HL-60 (cell line): Measurements from ENCODE around the gene UPP1.
A peak's percentile ranks its signal among the peaks of the same experiment; 100 is the strongest.

Experiments used
- DNase-seq, 2 experiments: peaks; one replicate each; pipeline ENCODE4 v3.0.0-alpha.2; 2010 to 2020; ENCODE audit warnings: low read depth in 1 of 2, low spot score in 1 of 2
- H3K27ac ChIP-seq: fragments of 250-450 bp; sonication (Bioruptor Pico); replicated peaks from 2 replicates; pipeline ENCODE4 v1.5.1; 2020; ENCODE audit warnings: mild to moderate bottlenecking, moderate library complexity
- H3K27me3 ChIP-seq: fragments of 250-450 bp; sonication (Bioruptor Pico); 2 replicates; pipeline ENCODE4 v1.5.1; 2021; ENCODE audit warnings: mild to moderate bottlenecking, moderate library complexity; ENCODE audit not compliant: insufficient read depth, poor library complexity, severe bottlenecking
- H3K4me3 ChIP-seq: replicated peaks from 2 replicates; pipeline ENCODE4 v1.5.1; 2011; ENCODE audit warnings: mild to moderate bottlenecking, control low read depth, low read length; ENCODE audit not compliant: insufficient read depth
- GABPA ChIP-seq: IDR thresholded peaks from 2 replicates; pipeline ENCODE4 v1.6.1; 2012; ENCODE audit warnings: low read depth
- POLR2AphosphoS5 ChIP-seq: IDR thresholded peaks from 2 replicates; pipeline ENCODE4 v1.6.1; 2012; ENCODE audit warnings: low read depth
- SPI1 ChIP-seq: IDR thresholded peaks from 2 replicates; pipeline ENCODE4 v1.6.1; 2012; ENCODE audit warnings: low read depth, mild to moderate bottlenecking, borderline replicate concordance
- TF ChIP-seq, protein P1 (sequence below): IDR thresholded peaks from 2 replicates; pipeline ENCODE4 v1.6.1; 2012; ENCODE audit warnings: low read depth; ENCODE audit not compliant: insufficient replicate concordance
- TF ChIP-seq, protein P2 (sequence below): IDR thresholded peaks from one replicate; pipeline ENCODE4 v1.5.1; 2011; ENCODE audit warnings: low read length, control low read depth, inconsistent platforms; ENCODE audit not compliant: insufficient read depth

Gene UPP1

DNA sequence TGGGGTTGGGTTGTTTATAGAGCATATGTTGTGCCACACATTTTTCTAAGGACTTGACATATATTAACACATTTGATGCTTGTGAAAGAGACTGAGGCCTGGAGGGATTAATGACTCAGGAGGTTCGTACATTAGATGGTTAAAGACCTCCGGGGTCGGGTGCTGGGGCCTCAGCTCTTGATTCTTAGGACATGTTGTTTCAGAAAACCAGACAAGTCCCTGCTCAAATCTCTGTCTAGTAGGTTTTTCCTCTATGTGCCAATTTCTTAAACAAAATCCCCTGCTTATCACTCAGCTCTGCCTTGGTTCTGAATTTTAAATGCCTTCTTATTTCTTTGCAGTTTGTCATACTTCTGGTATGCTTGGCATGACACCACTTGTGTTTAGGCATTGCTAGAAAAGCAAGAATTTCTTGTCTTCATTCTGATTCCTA lies 5.8 kb downstream of the UPP1 start:
- no peak for DNase-seq
- TF ChIP-seq, protein P1, sequence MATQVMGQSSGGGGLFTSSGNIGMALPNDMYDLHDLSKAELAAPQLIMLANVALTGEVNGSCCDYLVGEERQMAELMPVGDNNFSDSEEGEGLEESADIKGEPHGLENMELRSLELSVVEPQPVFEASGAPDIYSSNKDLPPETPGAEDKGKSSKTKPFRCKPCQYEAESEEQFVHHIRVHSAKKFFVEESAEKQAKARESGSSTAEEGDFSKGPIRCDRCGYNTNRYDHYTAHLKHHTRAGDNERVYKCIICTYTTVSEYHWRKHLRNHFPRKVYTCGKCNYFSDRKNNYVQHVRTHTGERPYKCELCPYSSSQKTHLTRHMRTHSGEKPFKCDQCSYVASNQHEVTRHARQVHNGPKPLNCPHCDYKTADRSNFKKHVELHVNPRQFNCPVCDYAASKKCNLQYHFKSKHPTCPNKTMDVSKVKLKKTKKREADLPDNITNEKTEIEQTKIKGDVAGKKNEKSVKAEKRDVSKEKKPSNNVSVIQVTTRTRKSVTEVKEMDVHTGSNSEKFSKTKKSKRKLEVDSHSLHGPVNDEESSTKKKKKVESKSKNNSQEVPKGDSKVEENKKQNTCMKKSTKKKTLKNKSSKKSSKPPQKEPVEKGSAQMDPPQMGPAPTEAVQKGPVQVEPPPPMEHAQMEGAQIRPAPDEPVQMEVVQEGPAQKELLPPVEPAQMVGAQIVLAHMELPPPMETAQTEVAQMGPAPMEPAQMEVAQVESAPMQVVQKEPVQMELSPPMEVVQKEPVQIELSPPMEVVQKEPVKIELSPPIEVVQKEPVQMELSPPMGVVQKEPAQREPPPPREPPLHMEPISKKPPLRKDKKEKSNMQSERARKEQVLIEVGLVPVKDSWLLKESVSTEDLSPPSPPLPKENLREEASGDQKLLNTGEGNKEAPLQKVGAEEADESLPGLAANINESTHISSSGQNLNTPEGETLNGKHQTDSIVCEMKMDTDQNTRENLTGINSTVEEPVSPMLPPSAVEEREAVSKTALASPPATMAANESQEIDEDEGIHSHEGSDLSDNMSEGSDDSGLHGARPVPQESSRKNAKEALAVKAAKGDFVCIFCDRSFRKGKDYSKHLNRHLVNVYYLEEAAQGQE: no peak
- TF ChIP-seq SPI1: no peak
- no peak for TF ChIP-seq GABPA
- TF ChIP-seq, protein P2, sequence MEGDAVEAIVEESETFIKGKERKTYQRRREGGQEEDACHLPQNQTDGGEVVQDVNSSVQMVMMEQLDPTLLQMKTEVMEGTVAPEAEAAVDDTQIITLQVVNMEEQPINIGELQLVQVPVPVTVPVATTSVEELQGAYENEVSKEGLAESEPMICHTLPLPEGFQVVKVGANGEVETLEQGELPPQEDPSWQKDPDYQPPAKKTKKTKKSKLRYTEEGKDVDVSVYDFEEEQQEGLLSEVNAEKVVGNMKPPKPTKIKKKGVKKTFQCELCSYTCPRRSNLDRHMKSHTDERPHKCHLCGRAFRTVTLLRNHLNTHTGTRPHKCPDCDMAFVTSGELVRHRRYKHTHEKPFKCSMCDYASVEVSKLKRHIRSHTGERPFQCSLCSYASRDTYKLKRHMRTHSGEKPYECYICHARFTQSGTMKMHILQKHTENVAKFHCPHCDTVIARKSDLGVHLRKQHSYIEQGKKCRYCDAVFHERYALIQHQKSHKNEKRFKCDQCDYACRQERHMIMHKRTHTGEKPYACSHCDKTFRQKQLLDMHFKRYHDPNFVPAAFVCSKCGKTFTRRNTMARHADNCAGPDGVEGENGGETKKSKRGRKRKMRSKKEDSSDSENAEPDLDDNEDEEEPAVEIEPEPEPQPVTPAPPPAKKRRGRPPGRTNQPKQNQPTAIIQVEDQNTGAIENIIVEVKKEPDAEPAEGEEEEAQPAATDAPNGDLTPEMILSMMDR: no peak
- TF ChIP-seq POLR2AphosphoS5: no peak
- Histone ChIP-seq H3K27me3 (no peaks in the 10 kb centered on the region), H3K4me3 (no peak overlapping the region), H3K27ac (no peak overlapping the region)

DNA sequence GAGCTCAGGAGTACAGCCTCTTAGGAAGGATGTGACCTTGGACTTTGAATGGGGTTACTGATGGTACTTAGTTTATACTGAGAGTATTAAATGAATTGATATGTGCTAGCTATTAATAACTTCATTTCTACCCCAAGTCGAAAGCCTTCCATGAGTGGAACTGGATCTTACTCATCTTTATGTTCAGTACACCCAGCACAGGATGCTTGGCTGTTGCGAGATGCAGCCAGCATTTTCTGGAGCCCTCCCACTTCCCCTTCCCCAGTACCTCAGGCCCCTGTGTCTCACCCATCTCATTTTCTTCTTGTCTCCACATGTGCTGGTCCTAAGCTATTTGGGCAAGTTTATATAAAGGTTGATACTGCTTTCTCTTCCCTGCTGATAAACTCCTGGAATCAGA lies 7.2 kb downstream of the UPP1 start:
- Histone ChIP-seq H3K27me3 (no peaks in the 10 kb centered on the region), H3K27ac (peak overlapping the region; percentile 45), H3K4me3 (no peak overlapping the region)
- DNase-seq: peak in 1 of 2 experiments; percentile 54
- TF ChIP-seq GABPA: no peak
- peak; percentile 65; the same call in 1 of the 2 replicates for TF ChIP-seq SPI1

DNA sequence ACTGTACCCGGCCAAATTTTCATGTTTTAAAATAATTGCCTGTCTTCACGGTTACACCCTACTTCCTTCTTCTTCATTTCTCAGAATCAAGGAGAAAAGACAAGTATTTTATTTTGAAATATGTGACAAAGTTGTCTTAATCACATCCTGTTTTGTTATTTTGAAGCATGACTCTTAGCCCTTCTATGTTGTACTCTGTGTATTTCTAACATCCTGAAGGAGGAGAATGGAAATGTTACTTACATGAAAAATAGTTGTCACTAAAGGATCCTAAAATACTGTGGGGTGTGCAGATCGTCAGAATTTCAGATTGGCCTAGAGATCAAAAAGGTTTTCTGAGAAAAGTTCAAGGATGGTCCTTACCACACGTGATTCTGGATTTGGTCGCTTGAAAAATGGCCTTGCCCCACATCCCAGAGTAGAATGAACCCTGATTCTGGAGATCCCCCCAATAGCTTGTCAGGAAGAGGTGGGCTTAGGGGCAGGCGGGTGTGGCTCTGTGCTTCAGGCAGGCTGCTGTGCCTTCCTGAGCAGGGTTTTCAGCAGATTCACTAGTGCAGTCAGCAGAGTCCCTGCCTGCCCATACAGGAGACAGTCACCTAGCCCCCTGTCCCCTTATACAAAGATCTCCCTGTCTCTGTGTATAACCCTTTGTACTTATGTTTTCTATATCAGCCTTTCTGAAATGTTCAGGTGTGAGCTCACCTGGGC lies 8.6 kb downstream of the UPP1 start:
- DNase-seq: no peak
- TF ChIP-seq, protein P2: no peak
- TF ChIP-seq, protein P1: no peak
- TF ChIP-seq POLR2AphosphoS5: no peak
- TF ChIP-seq SPI1: no peak
- TF ChIP-seq GABPA: no peak
- peak overlapping the region; percentile 45 for H3K27ac ChIP-seq
- H3K27me3 ChIP-seq: no peaks in the 10 kb centered on the region
- H3K4me3 ChIP-seq: no peak overlapping the region

- TF ChIP-seq, protein P2: no peak
- TF ChIP-seq POLR2AphosphoS5 (no peak), GABPA (no peak)
- Histone ChIP-seq H3K27me3 (no peaks in the 10 kb centered on the region), H3K4me3 (no peak overlapping the region), H3K27ac (no peak overlapping the region)
- DNase-seq: no peak
These were observed 9.8 kb downstream of the UPP1 start for GRCh38 chr7:48098846-48099245.
